Gastrocnemius medialis (tissue), 4 donors: ENCODE measurements around the gene C14orf180. TPM values are rescaled to one million over a fixed set of nuclear protein-coding genes. Genes with fewer than 3 reads are reported as not detected.

Experiments
- ATAC-seq, 2 donors: fragments of 150-250 bp; one replicate each; pipeline ENCODE4 v1.9.1; 2016
- DNase-seq, 2 donors: peaks; one replicate each; pipeline ENCODE4 v3.0.0-alpha.2; 2019
- H3K27ac ChIP-seq, 4 donors: fragments of 200-600 bp; sonication (generic); 1 replicate in 1 of 4; 2 replicates in 3 of 4; pipeline ENCODE4 v1.5.1; 2016 to 2018; ENCODE audit warnings: mild to moderate bottlenecking in 2 of 4, moderate library complexity in 1 of 4
- H3K27me3 ChIP-seq, 3 donors: fragments of 200-600 bp; sonication (generic) in 2 of 3; 1 replicate in 1 of 3; 2 replicates in 2 of 3; pipeline versions ENCODE4 v1.5.1 to v1.6.0; 2016 to 2019; ENCODE audit warnings: mild to moderate bottlenecking in 1 of 3, moderate library complexity in 1 of 3
- H3K36me3 ChIP-seq, 2 donors: fragments of 200-600 bp; sonication (generic) in 1 of 2; one replicate each; pipeline ENCODE4 v1.5.1; 2017 to 2018
- H3K4me1 ChIP-seq, 2 donors: fragments of 200-600 bp; sonication (generic) in 1 of 2; one replicate each; pipeline ENCODE4 v1.5.1; 2016 to 2017; ENCODE audit warnings: mild to moderate bottlenecking in 2 of 2
- H3K4me3 ChIP-seq, 4 donors: fragments of 200-600 bp; sonication (generic) in 3 of 4; 1 replicate in 1 of 4; 2 replicates in 3 of 4; pipeline ENCODE4 v1.5.1; 2016 to 2019; ENCODE audit warnings: mild to moderate bottlenecking in 2 of 4
- H3K9me3 ChIP-seq, 3 donors: fragments of 200-600 bp; sonication (generic) in 2 of 3; 1 replicate in 1 of 3; 2 replicates in 2 of 3; pipeline ENCODE4 v1.5.1; 2016 to 2019
- POLR2A ChIP-seq, 2 donors: fragments of 450-650 bp; IDR thresholded peaks; one replicate each; pipeline ENCODE4 v1.6.1; 2017; ENCODE audit warnings: antibody characterized with exemption in 2 of 2, mild to moderate bottlenecking in 2 of 2, moderate library complexity in 2 of 2
- in situ Hi-C, 4 donors: fragments of 200-750 bp; cut with MboI; loops; one replicate each; pipeline versions ENCODE4 v1.15.0 to v1.8.0; 2017; ENCODE audit warnings: low sequenced_read_pairs in 4 of 4
- intact Hi-C: fragments of 100-400 bp; cut with DNase I; formaldehyde crosslinking; loops from one replicate; pipeline ENCODE4 v1.15.1; 2023; ENCODE audit warnings: low total_unique reads
- total RNA-seq, 4 donors: library from RNA; depleted of rRNA; stranded (reverse); fragments of >200 nt; gene quantifications; one replicate each; pipeline versions ENCODE4 v1.1.0 to v1.2.3, GENCODE V29; 2016
- TF ChIP-seq, protein P1 (sequence below), 5 experiments: fragments of 450-650 bp in 3 of 5; fragments of 200-600 bp in 2 of 5; sonication (generic) in 2 of 5; IDR thresholded peaks in 4 of 5; conservative IDR thresholded peaks in 1 of 5; 1 replicate in 4 of 5; 2 replicates in 1 of 5; pipeline ENCODE4 v1.5.1; 2016 to 2019; ENCODE audit warnings: antibody characterized with exemption in 5 of 5, mild to moderate bottlenecking in 3 of 5, moderate library complexity in 3 of 5

The C14orf180 gene
- total RNA-seq, 4 donors from 2014 or later = 0.16 to 1.5 (median 0.25) TPM

- Histone ChIP-seq H3K4me3 (no peak overlapping the region), H3K27me3 (peaks cover 0 to 31% (median 13%) of the 10 kb centered on the region in 3 donors), H3K4me1 (no peaks in the 10 kb centered on the region), H3K27ac (no peak overlapping the region), H3K36me3 (no peaks in the 10 kb centered on the region), H3K9me3 (no peaks in the 10 kb centered on the region)
- DNase-seq (no peak), ATAC-seq (no peak)
- intact Hi-C loops = no loop called here
- no peak for TF ChIP-seq POLR2A (IDR thresholded peaks at IDR 0.05)
- TF ChIP-seq, protein P1, sequence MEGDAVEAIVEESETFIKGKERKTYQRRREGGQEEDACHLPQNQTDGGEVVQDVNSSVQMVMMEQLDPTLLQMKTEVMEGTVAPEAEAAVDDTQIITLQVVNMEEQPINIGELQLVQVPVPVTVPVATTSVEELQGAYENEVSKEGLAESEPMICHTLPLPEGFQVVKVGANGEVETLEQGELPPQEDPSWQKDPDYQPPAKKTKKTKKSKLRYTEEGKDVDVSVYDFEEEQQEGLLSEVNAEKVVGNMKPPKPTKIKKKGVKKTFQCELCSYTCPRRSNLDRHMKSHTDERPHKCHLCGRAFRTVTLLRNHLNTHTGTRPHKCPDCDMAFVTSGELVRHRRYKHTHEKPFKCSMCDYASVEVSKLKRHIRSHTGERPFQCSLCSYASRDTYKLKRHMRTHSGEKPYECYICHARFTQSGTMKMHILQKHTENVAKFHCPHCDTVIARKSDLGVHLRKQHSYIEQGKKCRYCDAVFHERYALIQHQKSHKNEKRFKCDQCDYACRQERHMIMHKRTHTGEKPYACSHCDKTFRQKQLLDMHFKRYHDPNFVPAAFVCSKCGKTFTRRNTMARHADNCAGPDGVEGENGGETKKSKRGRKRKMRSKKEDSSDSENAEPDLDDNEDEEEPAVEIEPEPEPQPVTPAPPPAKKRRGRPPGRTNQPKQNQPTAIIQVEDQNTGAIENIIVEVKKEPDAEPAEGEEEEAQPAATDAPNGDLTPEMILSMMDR (IDR thresholded peaks at IDR 0.05 in 4 of 5, conservative IDR thresholded peaks at IDR 0.05 in 1 of 5) = no peak
- in situ Hi-C loops = no loop called here
These were observed 30.1 kb downstream of the C14orf180 start for GRCh38 chr14:104609666-104610065.

GRCh38 chr14:104610749-104611310, 31.3 kb downstream of the C14orf180 start:
- no peak overlapping the region for H3K4me3 ChIP-seq
- no peak for DNase-seq
- no peaks in the 10 kb centered on the region for H3K36me3 ChIP-seq
- intact Hi-C loops = no loop called here
- ATAC-seq = no peak
- H3K4me1 ChIP-seq = no peaks in the 10 kb centered on the region
- peaks cover 0 to 21% (median 2%) of the 10 kb centered on the region in 3 donors for H3K27me3 ChIP-seq
- in situ Hi-C loops = no loop called here
- no peak overlapping the region for H3K27ac ChIP-seq
- TF ChIP-seq POLR2A (IDR thresholded peaks at IDR 0.05) = no peak
- TF ChIP-seq, protein P1 (IDR thresholded peaks at IDR 0.05 in 4 of 5, conservative IDR thresholded peaks at IDR 0.05 in 1 of 5) = no peak
- H3K9me3 ChIP-seq = no peaks in the 10 kb centered on the region

- in situ Hi-C loops = no loop called here
- no peak for ATAC-seq
These were observed 32.3 kb downstream of the C14orf180 start for GRCh38 chr14:104611881-104612280.

GRCh38 chr14:104614126-104614812, 34.7 kb downstream of the C14orf180 start:
- DNase-seq (no peak), ATAC-seq (no peak)
- H3K9me3 ChIP-seq = no peaks in the 10 kb centered on the region
- H3K4me1 ChIP-seq = no peaks in the 10 kb centered on the region
- H3K27ac ChIP-seq = no peak overlapping the region
- TF ChIP-seq, protein P1 (IDR thresholded peaks at IDR 0.05 in 4 of 5, conservative IDR thresholded peaks at IDR 0.05 in 1 of 5) = no peak
- no peak for TF ChIP-seq POLR2A (IDR thresholded peaks at IDR 0.05)
- H3K4me3 ChIP-seq = no peak overlapping the region
- no peaks in the 10 kb centered on the region for H3K36me3 ChIP-seq
- H3K27me3 ChIP-seq = peaks cover 2 to 15% (median 13%) of the 10 kb centered on the region in 3 donors
- in situ Hi-C loops = no loop called here
- intact Hi-C loops = no loop called here

More at GRCh38 chr14:104611881-104612280, 32.3 kb downstream of the C14orf180 start:
- no peaks in the 10 kb centered on the region for H3K9me3 ChIP-seq
- DNase-seq = no peak
- TF ChIP-seq, protein P1 (IDR thresholded peaks at IDR 0.05 in 4 of 5, conservative IDR thresholded peaks at IDR 0.05 in 1 of 5) = no peak
- no peak for TF ChIP-seq POLR2A (IDR thresholded peaks at IDR 0.05)
- H3K4me1 ChIP-seq = no peaks in the 10 kb centered on the region
- peaks cover 0 to 16% (median 5%) of the 10 kb centered on the region in 3 donors for H3K27me3 ChIP-seq
- no peak overlapping the region for H3K4me3 ChIP-seq
- no peaks in the 10 kb centered on the region for H3K36me3 ChIP-seq
- no peak overlapping the region for H3K27ac ChIP-seq
- intact Hi-C loops = no loop called here
